Measurements from ENCODE around the gene TMEM69.

DNA sequence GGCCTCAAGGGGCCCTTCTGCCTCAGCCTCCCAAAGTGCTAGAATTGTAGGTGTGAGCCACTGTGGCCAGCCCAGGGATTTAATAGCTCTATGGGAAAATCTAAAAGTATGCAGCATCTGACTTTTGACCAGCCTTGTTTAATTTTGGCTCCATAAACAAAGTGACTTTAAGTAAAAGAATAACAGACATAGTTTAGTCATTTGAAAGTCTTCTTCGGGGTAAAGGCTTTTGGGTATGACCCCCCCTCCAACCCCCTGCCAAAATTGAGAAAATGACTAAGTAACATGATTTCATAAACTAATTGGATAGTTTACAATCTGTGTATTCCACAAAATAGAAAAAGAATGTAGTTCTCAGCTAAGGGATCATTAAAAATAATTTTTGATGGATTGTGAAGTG lies 18.6 kb upstream of the TMEM69 start:
- TF ChIP-seq CTCF (IDR thresholded peaks at IDR 0.05; ENCODE audit: insufficient read depth, low read length) (no peak), POLR2AphosphoS5 (IDR thresholded peaks at IDR 0.05; ENCODE audit: low read depth) (no peak), GABPA (IDR thresholded peaks at IDR 0.05; ENCODE audit: low read depth) (no peak)
